ENCODE data around the gene ADAMTS15. TPM values are rescaled to one million over a fixed set of nuclear protein-coding genes. Genes with fewer than 3 reads are reported as not detected.
A peak's percentile ranks its signal among the peaks of the same experiment; 100 is the strongest.

Gene ADAMTS15
- total and polyA plus RNA-seq, 11 donors: 5.3 to 71.0 (median 16.7) TPM

DNA sequence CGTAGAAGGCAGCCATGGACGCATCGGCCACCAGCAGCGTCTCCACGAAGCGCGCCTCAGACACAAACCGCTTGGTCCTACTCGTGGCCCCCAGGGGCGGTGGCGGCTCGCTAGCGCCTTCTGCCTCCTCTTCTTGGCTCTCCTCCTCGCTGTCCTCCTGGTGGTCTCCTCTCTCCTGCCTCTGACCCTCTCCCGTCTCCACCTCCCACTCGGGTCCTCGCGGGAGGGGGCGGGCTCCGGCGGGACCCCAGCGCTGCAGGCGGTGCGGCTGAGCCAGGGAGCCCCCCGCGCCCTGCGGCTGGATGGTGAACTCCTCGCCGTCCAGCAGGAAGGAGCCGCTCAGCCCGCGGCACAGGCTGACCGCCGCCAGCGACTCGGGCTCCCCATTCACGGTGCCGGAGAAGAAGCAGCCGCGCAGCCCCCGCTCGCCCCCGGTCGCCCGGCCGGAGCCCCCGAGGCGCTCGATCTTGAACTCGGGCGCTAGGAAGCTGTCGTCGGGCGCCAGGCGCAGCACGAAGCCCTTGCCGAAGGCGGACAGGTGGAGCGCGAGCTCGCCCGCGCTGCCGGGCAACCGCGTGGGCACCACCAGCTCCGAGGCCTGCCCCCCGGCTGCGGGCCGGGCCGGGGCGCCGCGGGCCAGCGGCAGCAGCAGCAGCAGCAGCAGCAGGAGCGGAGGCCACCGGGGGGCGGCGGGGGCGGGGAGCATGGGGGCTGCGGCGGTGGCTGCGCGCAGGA lies 20.7 kb upstream of the ADAMTS15 start:
- intact Hi-C loops (cut with DNase I): loop anchor here in 6 of 10 donors (2.0 to 5.0 kb wide), 4 partner anchors 35 to 215 kb away; no protein-coding TSS in a partner anchor
- Histone ChIP-seq H3K4me3 (peak overlapping the region in 11 of 12 donors; percentile 35 to 59 (median 50)), H3K4me1 (peaks cover 0 to 32% (median 14%) of the 10 kb centered on the region in 12 donors), H3K36me3 (no peaks in the 10 kb centered on the region), H3K27ac (peak overlapping the region in 1 of 12 donors; percentile 49), H3K27me3 (peaks cover 0 to 55% (median 12%) of the 10 kb centered on the region in 9 donors), H3K9me3 (no peaks in the 10 kb centered on the region)
- DNase-seq: peak in 2 of 5 donors; percentile 38 to 65
- TF ChIP-seq, protein P1, sequence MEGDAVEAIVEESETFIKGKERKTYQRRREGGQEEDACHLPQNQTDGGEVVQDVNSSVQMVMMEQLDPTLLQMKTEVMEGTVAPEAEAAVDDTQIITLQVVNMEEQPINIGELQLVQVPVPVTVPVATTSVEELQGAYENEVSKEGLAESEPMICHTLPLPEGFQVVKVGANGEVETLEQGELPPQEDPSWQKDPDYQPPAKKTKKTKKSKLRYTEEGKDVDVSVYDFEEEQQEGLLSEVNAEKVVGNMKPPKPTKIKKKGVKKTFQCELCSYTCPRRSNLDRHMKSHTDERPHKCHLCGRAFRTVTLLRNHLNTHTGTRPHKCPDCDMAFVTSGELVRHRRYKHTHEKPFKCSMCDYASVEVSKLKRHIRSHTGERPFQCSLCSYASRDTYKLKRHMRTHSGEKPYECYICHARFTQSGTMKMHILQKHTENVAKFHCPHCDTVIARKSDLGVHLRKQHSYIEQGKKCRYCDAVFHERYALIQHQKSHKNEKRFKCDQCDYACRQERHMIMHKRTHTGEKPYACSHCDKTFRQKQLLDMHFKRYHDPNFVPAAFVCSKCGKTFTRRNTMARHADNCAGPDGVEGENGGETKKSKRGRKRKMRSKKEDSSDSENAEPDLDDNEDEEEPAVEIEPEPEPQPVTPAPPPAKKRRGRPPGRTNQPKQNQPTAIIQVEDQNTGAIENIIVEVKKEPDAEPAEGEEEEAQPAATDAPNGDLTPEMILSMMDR (IDR thresholded peaks at IDR 0.05): peak in 6 of 12 donors; percentile 12 to 42 (median 27)
- TF ChIP-seq POLR2A (IDR thresholded peaks at IDR 0.05): no peak
- ATAC-seq: peak in 2 of 4 donors; percentile 9 to 32
- 0 to 1% (median 1%) methylated on average over 37 to 84 of the region's 84 CpGs for WGBS, 4 donors

DNA sequence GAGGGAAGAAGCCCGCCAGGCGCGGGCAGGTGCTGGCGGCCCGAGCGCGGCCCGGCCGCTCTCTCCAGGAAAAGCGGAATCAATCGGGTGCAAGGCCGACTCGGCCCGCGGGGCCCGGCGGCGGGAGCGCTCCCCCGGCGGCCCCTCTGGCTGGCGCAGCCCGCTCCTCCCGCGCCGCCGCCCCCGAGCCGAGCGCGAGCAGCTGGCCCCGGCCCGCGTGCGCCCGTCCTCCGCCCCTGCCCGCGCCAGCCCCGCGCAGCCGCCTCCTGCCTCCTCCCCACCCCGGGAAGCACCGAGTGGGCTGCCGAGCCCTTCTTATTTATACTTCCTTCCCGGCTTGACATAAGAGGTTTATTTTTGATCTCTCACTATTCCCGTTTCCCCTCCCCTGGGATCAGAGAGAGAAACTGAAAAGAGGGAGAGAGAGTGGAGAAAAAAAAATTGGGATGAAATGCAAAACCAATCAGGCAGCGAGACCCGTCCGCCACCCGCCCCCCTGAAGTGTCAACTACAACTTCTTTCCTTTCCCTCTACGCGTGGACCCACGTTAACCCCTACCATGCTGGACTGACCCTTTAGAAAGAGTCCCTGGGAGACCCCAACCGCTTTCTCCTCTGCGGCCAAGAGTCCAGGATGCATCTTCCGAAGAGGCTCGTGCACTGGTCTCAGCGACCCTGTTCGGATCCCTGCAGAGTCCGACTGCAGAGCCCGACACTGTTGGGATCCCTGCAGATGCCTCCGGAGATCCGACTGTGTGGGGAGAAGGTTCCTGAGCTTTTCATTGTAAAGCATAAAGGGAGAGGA lies 19.9 kb upstream of the ADAMTS15 start, which contains the start of gene ADAMTS8:
Gene ADAMTS8 (minus strand): TSS at position 294 of the 804 bp plus-strand sequence. CDS start 323 bp downstream, outside the sequence.
- Histone ChIP-seq H3K4me1 (peaks cover 0 to 32% (median 14%) of the 10 kb centered on the region in 12 donors), H3K27me3 (peaks cover 0 to 55% (median 12%) of the 10 kb centered on the region in 9 donors), H3K9me3 (no peaks in the 10 kb centered on the region), H3K4me3 (peak within 1 kb of the TSS in 11 of 12 donors; percentile 35 to 59 (median 50)), H3K36me3 (no peaks in the 10 kb centered on the region), H3K27ac (peak within 1 kb of the TSS in 1 of 12 donors; percentile 49)
- intact Hi-C loops (cut with DNase I): loop anchor here in 5 of 10 donors (2.0 to 5.0 kb wide), 3 partner anchors 36 to 216 kb away; no protein-coding TSS in a partner anchor
- TF ChIP-seq POLR2A (IDR thresholded peaks at IDR 0.05): no peak
- TF ChIP-seq, protein P1 (IDR thresholded peaks at IDR 0.05): no peak
- peak in 1 of 4 donors; percentile 13 for ATAC-seq
- WGBS, 4 donors: 4 to 9% (median 4%) methylated on average over 45 to 64 of the region's 64 CpGs
- DNase-seq: peak in 3 of 5 donors; percentile 31 to 48 (median 44)

DNA sequence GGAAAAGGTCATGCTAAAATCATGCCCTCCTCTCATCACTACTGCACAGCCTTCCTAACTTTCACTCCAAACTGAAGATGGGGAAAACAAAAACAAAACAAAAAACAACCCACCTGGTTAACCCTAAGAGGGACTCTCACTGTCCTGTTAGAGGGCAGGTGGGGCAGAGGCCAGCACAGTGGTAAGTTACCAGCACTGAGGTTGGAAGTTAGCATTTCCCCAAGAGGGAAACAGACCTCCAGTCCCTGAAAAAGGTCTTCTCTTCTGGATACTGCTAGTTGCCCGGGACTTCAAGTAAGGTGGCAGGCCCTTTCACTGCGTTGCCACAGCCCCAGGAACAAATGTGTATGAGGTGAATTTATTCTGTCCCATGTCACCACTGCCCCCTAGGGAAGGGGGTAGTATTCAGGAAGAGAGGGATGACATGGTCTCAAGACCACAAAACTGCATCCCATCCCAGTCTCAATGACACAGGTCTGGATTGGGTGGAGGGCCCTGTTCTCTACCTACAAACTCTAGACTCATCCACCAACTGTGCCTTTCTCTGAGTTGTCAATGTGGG lies 19.2 kb upstream of the ADAMTS15 start:
- DNase-seq: peak in 1 of 5 donors; percentile 31
- peaks cover 0 to 55% (median 12%) of the 10 kb centered on the region in 9 donors for H3K27me3 ChIP-seq
- no peaks in the 10 kb centered on the region for H3K9me3 ChIP-seq
- H3K4me3 ChIP-seq: peak overlapping the region in 5 of 12 donors; percentile 45 to 59 (median 57)
- TF ChIP-seq POLR2A (IDR thresholded peaks at IDR 0.05): no peak
- TF ChIP-seq, protein P1 (IDR thresholded peaks at IDR 0.05): no peak
- no peaks in the 10 kb centered on the region for H3K36me3 ChIP-seq
- 73 to 100% (median 83%) methylated on average over 2 of the region's 2 CpGs for WGBS, 4 donors
- intact Hi-C loops (cut with DNase I): loop anchor here in 5 of 10 donors (2.0 to 5.0 kb wide), 3 partner anchors 37 to 217 kb away; no protein-coding TSS in a partner anchor
- no peak for ATAC-seq
- no peak overlapping the region for H3K27ac ChIP-seq
- peaks cover 0 to 32% (median 14%) of the 10 kb centered on the region in 12 donors for H3K4me1 ChIP-seq

Data from heart left ventricle (tissue), 16 donors.